Mucosa of stomach (tissue), 1 donor: ENCODE results near the gene TECPR1.
"Not testable (repeated sequence)": the region's sequence is repeated elsewhere in the genome, so short reads cannot be mapped to it uniquely, and the experiment has no call there.

Source experiments
- H3K27me3 ChIP-seq: one replicate; pipeline ENCODE4 v1.7.0; 2013; ENCODE audit warnings: mild to moderate bottlenecking, low read length; ENCODE audit not compliant: control insufficient read depth, insufficient read depth
- H3K36me3 ChIP-seq: one replicate; pipeline ENCODE4 v1.7.0; 2013; ENCODE audit warnings: low read length; ENCODE audit not compliant: control insufficient read depth, insufficient read depth
- H3K4me1 ChIP-seq: one replicate; pipeline ENCODE4 v1.7.0; 2013; ENCODE audit warnings: mild to moderate bottlenecking, low read length; ENCODE audit not compliant: control insufficient read depth, insufficient read depth
- H3K4me3 ChIP-seq: one replicate; pipeline ENCODE4 v1.7.0; 2013; ENCODE audit warnings: low read length
- H3K9ac ChIP-seq: one replicate; pipeline ENCODE4 v1.7.0; 2013; ENCODE audit warnings: mild to moderate bottlenecking, low read length, moderate library complexity
- H3K9me3 ChIP-seq: one replicate; pipeline ENCODE4 v1.7.0; 2013; ENCODE audit warnings: mild to moderate bottlenecking, low read length, moderate library complexity; ENCODE audit not compliant: control insufficient read depth
- donor health status: Pancreatic carcinoma.

TECPR1 gene

DNA sequence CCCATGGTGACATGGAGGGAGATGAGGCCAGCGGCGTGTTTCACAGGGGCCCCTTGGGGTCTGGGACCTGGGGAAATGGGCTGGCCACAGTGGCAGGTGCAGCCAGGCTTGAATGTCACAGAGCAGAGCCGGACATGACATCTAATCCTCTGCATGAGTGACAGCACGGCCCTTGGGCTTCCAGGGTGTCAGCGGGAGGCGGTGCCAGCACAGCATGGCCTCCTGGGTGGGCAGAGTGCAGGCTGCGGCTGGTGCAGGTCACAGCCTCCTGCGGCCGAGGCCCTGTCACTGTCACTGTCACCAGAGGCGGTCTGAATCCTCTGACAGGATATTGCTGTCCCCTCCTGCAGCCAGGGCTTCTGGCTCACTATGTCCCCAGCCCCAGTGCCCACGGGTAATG is 22.6 kb downstream of the TECPR1 start:
- H3K27me3 ChIP-seq: no peaks in the 10 kb centered on the region
- H3K9ac ChIP-seq: no peak overlapping the region
- H3K36me3 ChIP-seq: peaks cover 7% of the 10 kb centered on the region
- no peaks in the 10 kb centered on the region for H3K9me3 ChIP-seq
- no peak overlapping the region for H3K4me3 ChIP-seq
- H3K4me1 ChIP-seq: no peaks in the 10 kb centered on the region

DNA sequence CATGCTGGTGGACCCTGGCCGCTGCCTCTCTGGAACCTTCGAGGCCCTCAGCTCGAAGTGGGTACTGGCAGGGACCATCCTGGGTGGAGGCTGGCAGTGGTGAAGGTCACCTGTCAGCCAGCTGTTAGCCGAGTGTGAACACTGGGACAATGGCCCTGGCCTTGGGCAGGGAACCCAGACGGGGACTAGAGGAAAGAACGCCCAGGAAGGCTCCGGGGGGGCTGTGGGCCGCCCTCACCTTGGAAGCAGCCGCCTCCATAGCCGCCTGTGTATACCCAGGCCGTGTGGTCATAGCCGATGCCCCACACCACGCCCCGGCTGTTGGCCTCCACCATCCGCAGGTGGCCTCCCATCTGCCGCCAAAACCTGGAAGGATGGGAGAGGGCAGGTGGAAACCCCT is 23.2 kb downstream of the TECPR1 start:
- no peaks in the 10 kb centered on the region for H3K9me3 ChIP-seq
- no peak overlapping the region for H3K4me3 ChIP-seq
- H3K9ac ChIP-seq: no peak overlapping the region
- no peaks in the 10 kb centered on the region for H3K4me1 ChIP-seq
- peaks cover 7% of the 10 kb centered on the region for H3K36me3 ChIP-seq
- no peaks in the 10 kb centered on the region for H3K27me3 ChIP-seq

DNA sequence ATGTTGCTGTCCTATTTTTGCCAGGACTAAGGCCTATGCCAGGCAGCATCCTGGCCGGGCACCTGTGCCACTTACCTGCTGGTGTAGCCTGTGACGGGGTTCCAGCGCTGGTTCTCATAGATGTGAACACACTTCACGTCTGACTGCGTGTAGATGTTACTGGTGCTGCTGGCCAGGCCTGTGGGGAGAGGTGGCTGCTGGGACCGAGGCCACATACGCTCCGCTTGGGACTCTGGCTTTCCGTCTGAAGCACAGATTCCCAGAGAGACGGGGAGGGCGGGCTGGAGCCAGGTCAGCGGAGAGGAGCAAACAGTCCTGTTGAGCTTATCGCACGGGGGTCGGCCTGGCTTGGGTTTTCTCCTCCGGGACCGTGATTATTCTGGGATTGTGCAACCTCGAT is 24.1 kb downstream of the TECPR1 start:
- Histone ChIP-seq H3K9me3 (no peaks in the 10 kb centered on the region), H3K36me3 (peaks cover 7% of the 10 kb centered on the region), H3K4me1 (no peaks in the 10 kb centered on the region)

DNA sequence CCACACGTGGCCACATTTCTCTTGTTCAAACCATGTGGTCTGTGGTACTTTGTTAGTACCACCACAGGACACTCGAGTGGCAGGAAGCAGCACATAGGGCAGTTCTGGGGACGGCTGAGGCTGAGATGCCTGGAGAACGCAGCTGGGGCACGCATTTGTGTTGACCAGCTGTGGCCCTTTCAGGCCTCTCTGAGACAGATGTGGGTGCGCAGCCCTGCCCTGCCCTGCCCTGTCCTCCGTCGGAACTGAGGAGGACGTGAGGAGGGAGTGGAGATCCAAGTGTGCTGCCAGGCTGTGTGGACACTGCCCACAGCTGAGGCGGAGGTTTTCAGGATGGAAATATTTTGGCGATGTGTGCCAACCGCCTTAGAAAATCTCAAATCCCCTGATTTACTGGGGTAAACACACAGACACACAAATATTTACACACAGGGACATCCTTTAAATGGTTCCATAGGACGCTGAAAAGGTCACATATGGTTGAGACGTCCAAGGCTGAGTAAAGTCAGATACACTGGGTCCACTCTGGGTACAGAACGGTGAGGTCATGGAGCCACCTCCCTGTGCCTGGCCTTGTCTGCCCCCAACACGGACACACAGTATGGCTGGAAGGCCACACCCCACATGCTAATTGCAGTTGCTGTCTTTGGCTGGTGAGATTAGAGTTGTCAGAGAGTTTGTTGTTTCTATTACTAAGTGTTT is 26.0 kb downstream of the TECPR1 start:
- Histone ChIP-seq H3K9me3 (no peaks in the 10 kb centered on the region), H3K4me1 (no peaks in the 10 kb centered on the region), H3K9ac (no peak overlapping the region), H3K36me3 (peaks cover 7% of the 10 kb centered on the region), H3K27me3 (no peaks in the 10 kb centered on the region), H3K4me3 (no peak overlapping the region)

More for the DNA sequence above, 24.1 kb downstream of the TECPR1 start:
- Histone ChIP-seq H3K27me3 (no peaks in the 10 kb centered on the region), H3K9ac (no peak overlapping the region), H3K4me3 (no peak overlapping the region)

DNA sequence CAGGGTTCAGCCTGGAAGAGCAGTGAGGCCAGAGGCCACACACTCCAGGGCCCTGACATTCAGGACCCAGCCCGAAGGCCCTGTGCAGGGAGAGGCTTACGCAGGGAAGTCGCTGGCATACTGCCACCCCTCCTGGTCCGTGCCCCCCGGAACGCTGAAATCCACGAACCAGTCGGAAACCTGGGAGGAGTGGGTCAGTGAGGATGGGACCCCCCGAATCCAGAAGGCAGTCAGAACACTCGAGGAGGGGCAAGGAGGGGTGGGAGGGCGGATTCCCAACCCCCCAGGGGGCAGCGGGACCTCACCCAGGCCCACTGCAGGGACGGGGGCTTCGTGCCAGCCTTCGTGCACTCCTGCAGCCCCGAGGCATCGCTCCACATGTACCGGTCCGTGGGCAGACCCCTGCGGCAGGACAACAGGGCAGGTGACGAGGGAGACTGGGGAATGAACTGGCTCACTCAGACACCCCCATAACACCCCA is 27.3 kb downstream of the TECPR1 start:
- Histone ChIP-seq H3K4me1 (no peaks in the 10 kb centered on the region), H3K9me3 (no peaks in the 10 kb centered on the region), H3K36me3 (peaks cover 7% of the 10 kb centered on the region), H3K4me3 (no peak overlapping the region), H3K9ac (no peak overlapping the region), H3K27me3 (no peaks in the 10 kb centered on the region)

DNA sequence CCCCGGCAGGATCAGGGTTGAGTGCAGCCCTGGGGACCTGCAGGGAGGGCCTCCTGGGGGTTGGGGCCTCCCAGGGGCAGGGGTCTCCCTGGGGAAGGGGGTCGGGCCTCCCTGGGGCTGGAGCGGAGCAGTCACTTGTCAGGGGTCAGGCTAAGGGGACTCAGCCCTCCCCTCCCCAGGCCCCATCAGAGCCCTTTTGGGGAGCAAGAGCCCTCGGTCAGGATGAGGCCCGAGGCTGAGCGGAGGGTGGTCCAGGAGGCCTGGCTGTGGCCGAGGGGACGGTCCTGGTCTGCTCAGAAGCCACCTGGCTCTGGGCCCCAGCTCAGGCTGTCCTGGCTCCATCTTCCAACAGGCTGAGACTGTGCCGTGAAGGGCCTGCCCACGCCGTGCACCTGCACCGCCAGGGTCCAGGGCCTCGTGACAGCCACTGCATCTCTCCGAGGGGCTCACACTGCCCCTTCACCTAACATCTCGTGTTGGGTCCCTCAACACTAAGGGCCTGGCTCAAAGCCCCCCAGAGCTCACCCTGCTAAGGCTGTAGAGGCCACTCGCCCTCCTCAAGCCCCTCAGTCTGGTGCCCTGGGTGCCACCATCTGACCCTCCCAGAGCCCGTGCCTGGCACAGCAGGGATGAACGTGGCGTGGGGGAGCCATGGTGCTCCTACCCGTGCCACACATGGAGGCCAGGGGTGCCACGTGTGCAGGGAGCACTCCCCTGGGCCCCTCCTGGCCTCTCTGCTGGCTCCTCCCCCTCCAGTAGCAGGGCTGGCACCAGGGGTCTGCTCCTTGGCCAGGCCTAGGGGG is 27.9 kb downstream of the TECPR1 start:
- Histone ChIP-seq H3K4me3 (no peak overlapping the region), H3K4me1 (no peaks in the 10 kb centered on the region), H3K27me3 (no peaks in the 10 kb centered on the region), H3K36me3 (peaks cover 7% of the 10 kb centered on the region), H3K9ac (no peak overlapping the region), H3K9me3 (no peaks in the 10 kb centered on the region)

- Histone ChIP-seq H3K36me3 (peaks cover 5% of the 10 kb centered on the region), H3K4me3 (no peak overlapping the region), H3K9ac (no peak overlapping the region), H3K9me3 (no peaks in the 10 kb centered on the region), H3K27me3 (no peaks in the 10 kb centered on the region), H3K4me1 (peaks cover under 1% of the 10 kb centered on the region)
Observed at GRCh38 chr7:98223351-98223897, 28.6 kb downstream of the TECPR1 start.

GRCh38 chr7:98222533-98223195 is 29.4 kb downstream of the TECPR1 start:
- Histone ChIP-seq H3K27me3 (no peaks in the 10 kb centered on the region), H3K4me3 (no peak overlapping the region), H3K4me1 (peaks cover 8% of the 10 kb centered on the region), H3K9ac (no peak overlapping the region), H3K9me3 (no peaks in the 10 kb centered on the region), H3K36me3 (no peaks in the 10 kb centered on the region)

DNA sequence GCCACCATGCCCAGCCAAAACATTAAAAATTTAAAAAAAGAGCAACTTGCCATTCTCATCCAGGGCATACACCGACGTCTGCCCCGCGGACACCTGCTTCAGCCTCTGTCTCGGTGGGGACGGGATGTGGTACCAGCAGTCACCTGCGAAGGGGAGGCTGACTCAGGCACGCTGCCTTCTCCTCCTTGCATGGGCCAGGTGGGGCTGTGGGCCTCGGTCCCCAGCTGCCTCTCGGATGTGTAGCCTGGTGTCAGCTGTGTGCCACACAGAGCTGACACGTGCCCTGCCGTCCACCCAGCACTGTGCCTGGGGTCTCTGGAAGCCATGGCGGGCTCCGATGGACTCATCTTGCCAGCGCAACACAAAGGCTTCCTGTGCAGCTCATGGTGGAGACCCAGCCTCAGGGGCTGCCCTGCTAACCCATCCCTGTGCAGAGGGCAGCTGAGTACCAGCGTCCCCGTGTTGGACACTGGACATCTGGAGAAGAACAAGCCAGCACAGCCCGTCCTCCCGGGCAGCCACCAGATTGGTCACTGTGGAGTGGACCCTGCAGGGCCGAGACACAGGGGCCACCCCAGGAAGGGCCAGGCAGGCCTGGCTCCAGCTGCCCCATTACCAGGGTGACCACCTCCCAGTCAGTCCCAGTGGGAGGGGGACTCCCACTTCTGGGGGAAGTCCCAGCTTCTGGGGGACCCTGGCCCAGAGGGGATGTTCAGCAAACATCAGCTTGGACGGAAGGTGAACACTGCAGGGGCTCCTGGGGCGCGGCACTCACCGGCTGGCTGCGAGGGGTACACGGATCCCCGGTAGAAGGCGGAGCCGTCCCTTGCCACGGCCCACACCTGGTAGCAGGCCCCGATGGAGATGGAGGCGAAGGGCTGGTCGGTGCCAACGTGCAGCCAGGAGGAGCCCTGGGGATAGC is 30.2 kb downstream of the TECPR1 start:
- no peaks in the 10 kb centered on the region for H3K27me3 ChIP-seq
- H3K9ac ChIP-seq: no peak overlapping the region
- peaks cover 10% of the 10 kb centered on the region for H3K4me1 ChIP-seq
- H3K9me3 ChIP-seq: no peaks in the 10 kb centered on the region
- no peaks in the 10 kb centered on the region for H3K36me3 ChIP-seq
- no peak overlapping the region for H3K4me3 ChIP-seq

GRCh38 chr7:98219382-98219781 is 32.6 kb downstream of the TECPR1 start:
- not testable (repeated sequence) for H3K9ac ChIP-seq, H3K4me3 ChIP-seq, H3K36me3 ChIP-seq, H3K27me3 ChIP-seq, H3K9me3 ChIP-seq
- peaks cover 14% of the 10 kb centered on the region for H3K4me1 ChIP-seq
